ENCODE data around the gene GPRIN1.

GPRIN1 gene

GRCh38 chr5:176620333-176620981 is 10.5 kb upstream of the GPRIN1 start:
- Histone ChIP-seq H3K79me2 (ENCODE audit: control insufficient read depth, low read length) (no peaks in the 10 kb centered on the region), H3K4me2 (ENCODE audit: low read length) (no peak overlapping the region), H4K20me1 (ENCODE audit: control insufficient read depth, insufficient read depth, low read depth, low read length) (no peaks in the 10 kb centered on the region), H3K9me3 (ENCODE audit: control insufficient read depth, insufficient read depth, low read length) (no peaks in the 10 kb centered on the region), H3K9me2 (replicated peaks; ENCODE audit: control insufficient read depth, low read length) (no peaks in the 10 kb centered on the region), H3K4me1 (ENCODE audit: control insufficient read depth, low read length) (peaks cover 3% of the 10 kb centered on the region; the same call in 1 of the 2 replicates), H3K4me3 (ENCODE audit: low read length) (no peak overlapping the region), H3K27ac (ENCODE audit: low read depth, low read length) (no peak overlapping the region), H3K36me3 (ENCODE audit: control insufficient read depth, low read length) (no peaks in the 10 kb centered on the region), H3F3A (ENCODE audit: control insufficient read depth, insufficient read depth) (no peaks in the 10 kb centered on the region), H3K27me3 (ENCODE audit: control insufficient read depth, low read length) (peaks cover 18% of the 10 kb centered on the region)
- no peak for TF ChIP-seq EZH2phosphoT487 (IDR thresholded peaks at IDR 0.05; ENCODE audit: borderline replicate concordance, low read length)

- H3F3A ChIP-seq (ENCODE audit: control insufficient read depth, insufficient read depth) = no peaks in the 10 kb centered on the region
- H3K27me3 ChIP-seq (ENCODE audit: control insufficient read depth, low read length) = peaks cover 21% of the 10 kb centered on the region
- H3K4me3 ChIP-seq (ENCODE audit: low read length) = no peak overlapping the region
- H4K20me1 ChIP-seq (ENCODE audit: control insufficient read depth, insufficient read depth, low read depth, low read length) = no peaks in the 10 kb centered on the region
- no peaks in the 10 kb centered on the region for H3K9me3 ChIP-seq (ENCODE audit: control insufficient read depth, insufficient read depth, low read length)
- no peaks in the 10 kb centered on the region for H3K4me1 ChIP-seq (ENCODE audit: control insufficient read depth, low read length)
- no peaks in the 10 kb centered on the region for H3K36me3 ChIP-seq (ENCODE audit: control insufficient read depth, low read length)
- TF ChIP-seq EZH2phosphoT487 (IDR thresholded peaks at IDR 0.05; ENCODE audit: borderline replicate concordance, low read length) = no peak
- peak; percentile 37 for TF ChIP-seq CTCF (IDR thresholded peaks at IDR 0.05; ENCODE audit: low read depth, low read length, poor library complexity, severe bottlenecking)
- H3K9me2 ChIP-seq (replicated peaks; ENCODE audit: control insufficient read depth, low read length) = no peaks in the 10 kb centered on the region
- no peak overlapping the region for H3K4me2 ChIP-seq (ENCODE audit: low read length)
- H3K79me2 ChIP-seq (ENCODE audit: control insufficient read depth, low read length) = no peaks in the 10 kb centered on the region
- no peak overlapping the region for H3K27ac ChIP-seq (ENCODE audit: low read depth, low read length)
Measured at GRCh38 chr5:176619569-176620332, 9.8 kb upstream of the GPRIN1 start.

- no peaks in the 10 kb centered on the region for H3F3A ChIP-seq (ENCODE audit: control insufficient read depth, insufficient read depth)
- no peaks in the 10 kb centered on the region for H3K9me3 ChIP-seq (ENCODE audit: control insufficient read depth, insufficient read depth, low read length)
- no peaks in the 10 kb centered on the region for H3K9me2 ChIP-seq (replicated peaks; ENCODE audit: control insufficient read depth, low read length)
- no peak overlapping the region for H3K4me2 ChIP-seq (ENCODE audit: low read length)
- no peaks in the 10 kb centered on the region for H4K20me1 ChIP-seq (ENCODE audit: control insufficient read depth, insufficient read depth, low read depth, low read length)
- TF ChIP-seq EZH2phosphoT487 (IDR thresholded peaks at IDR 0.05; ENCODE audit: borderline replicate concordance, low read length) (no peak), CTCF (IDR thresholded peaks at IDR 0.05; ENCODE audit: low read depth, low read length, poor library complexity, severe bottlenecking) (peak; percentile 54)
- H3K27ac ChIP-seq (ENCODE audit: low read depth, low read length) = no peak overlapping the region
- H3K4me1 ChIP-seq (ENCODE audit: control insufficient read depth, low read length) = no peaks in the 10 kb centered on the region
- no peaks in the 10 kb centered on the region for H3K79me2 ChIP-seq (ENCODE audit: control insufficient read depth, low read length)
- H3K4me3 ChIP-seq (ENCODE audit: low read length) = no peak overlapping the region
- H3K27me3 ChIP-seq (ENCODE audit: control insufficient read depth, low read length) = peaks cover 21% of the 10 kb centered on the region
- no peaks in the 10 kb centered on the region for H3K36me3 ChIP-seq (ENCODE audit: control insufficient read depth, low read length)
Measured at GRCh38 chr5:176619203-176619568, 9.2 kb upstream of the GPRIN1 start.

- H3K4me2 ChIP-seq (ENCODE audit: low read length) = no peak overlapping the region
- no peak overlapping the region for H3K27ac ChIP-seq (ENCODE audit: low read depth, low read length)
- no peaks in the 10 kb centered on the region for H3K9me2 ChIP-seq (replicated peaks; ENCODE audit: control insufficient read depth, low read length)
- no peaks in the 10 kb centered on the region for H3F3A ChIP-seq (ENCODE audit: control insufficient read depth, insufficient read depth)
- H3K27me3 ChIP-seq (ENCODE audit: control insufficient read depth, low read length) = peaks cover 21% of the 10 kb centered on the region
- TF ChIP-seq EZH2phosphoT487 (IDR thresholded peaks at IDR 0.05; ENCODE audit: borderline replicate concordance, low read length) (no peak), CTCF (IDR thresholded peaks at IDR 0.05; ENCODE audit: low read depth, low read length, poor library complexity, severe bottlenecking) (no peak)
- H3K4me1 ChIP-seq (ENCODE audit: control insufficient read depth, low read length) = no peaks in the 10 kb centered on the region
- no peaks in the 10 kb centered on the region for H4K20me1 ChIP-seq (ENCODE audit: control insufficient read depth, insufficient read depth, low read depth, low read length)
- no peaks in the 10 kb centered on the region for H3K79me2 ChIP-seq (ENCODE audit: control insufficient read depth, low read length)
- no peak overlapping the region for H3K4me3 ChIP-seq (ENCODE audit: low read length)
- no peaks in the 10 kb centered on the region for H3K36me3 ChIP-seq (ENCODE audit: control insufficient read depth, low read length)
- no peaks in the 10 kb centered on the region for H3K9me3 ChIP-seq (ENCODE audit: control insufficient read depth, insufficient read depth, low read length)
Measured at GRCh38 chr5:176618783-176619182, 8.8 kb upstream of the GPRIN1 start.

Measured in DOHH2 (cell line).